ENCODE results near the gene TUFT1.

DNA sequence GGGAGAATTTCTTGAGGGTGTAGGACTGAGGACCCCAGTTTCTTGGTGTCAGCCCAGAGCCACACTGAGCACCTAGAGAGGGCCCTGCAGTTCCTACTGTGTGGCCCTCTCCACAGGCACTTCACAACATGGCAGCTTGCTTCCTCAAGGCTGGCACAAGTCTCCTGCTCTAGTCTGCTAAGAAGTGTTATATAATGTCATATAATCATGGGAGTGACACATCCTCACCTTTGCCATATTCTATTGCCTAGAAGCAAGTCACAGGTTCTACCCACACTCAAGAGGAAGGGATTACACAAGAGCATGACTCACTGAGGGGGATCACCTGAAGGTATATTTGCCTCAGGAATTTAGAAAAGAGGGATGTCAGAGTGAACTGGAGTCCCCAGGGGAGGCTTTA lies 66.3 kb downstream of the TUFT1 start:
- TF ChIP-seq POLR2A (IDR thresholded peaks at IDR 0.05) (no peak), POLR2AphosphoS5 (IDR thresholded peaks at IDR 0.05) (peak in 2 of 3 donors; percentile 12 to 15)
- TF ChIP-seq, protein P1, sequence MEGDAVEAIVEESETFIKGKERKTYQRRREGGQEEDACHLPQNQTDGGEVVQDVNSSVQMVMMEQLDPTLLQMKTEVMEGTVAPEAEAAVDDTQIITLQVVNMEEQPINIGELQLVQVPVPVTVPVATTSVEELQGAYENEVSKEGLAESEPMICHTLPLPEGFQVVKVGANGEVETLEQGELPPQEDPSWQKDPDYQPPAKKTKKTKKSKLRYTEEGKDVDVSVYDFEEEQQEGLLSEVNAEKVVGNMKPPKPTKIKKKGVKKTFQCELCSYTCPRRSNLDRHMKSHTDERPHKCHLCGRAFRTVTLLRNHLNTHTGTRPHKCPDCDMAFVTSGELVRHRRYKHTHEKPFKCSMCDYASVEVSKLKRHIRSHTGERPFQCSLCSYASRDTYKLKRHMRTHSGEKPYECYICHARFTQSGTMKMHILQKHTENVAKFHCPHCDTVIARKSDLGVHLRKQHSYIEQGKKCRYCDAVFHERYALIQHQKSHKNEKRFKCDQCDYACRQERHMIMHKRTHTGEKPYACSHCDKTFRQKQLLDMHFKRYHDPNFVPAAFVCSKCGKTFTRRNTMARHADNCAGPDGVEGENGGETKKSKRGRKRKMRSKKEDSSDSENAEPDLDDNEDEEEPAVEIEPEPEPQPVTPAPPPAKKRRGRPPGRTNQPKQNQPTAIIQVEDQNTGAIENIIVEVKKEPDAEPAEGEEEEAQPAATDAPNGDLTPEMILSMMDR (IDR thresholded peaks at IDR 0.05) = no peak

Data from stomach (tissue), 4 donors.